IMR-90 (cell line): Measurements from ENCODE around the gene NFIA. TPM values are rescaled to one million over a fixed set of nuclear protein-coding genes. Genes with fewer than 3 reads are reported as not detected.

ENCODE experiments used
- ATAC-seq: fragments of 200-7000 bp; cut with Tn5 transposase; 2 replicates; pipeline ENCODE4 v1.9.1; 2020; ENCODE audit warnings: low read depth, mild to moderate bottlenecking, moderate library complexity
- BruUV-seq: library from RNA; stranded (reverse); fragments of 400-500 nt; replicated peaks from 2 replicates; lab custom pipeline; 2021; lab: Mats Ljungman, UMichigan
- CTCF ChIA-PET: fragments of 300-600 bp; formaldehyde crosslinking; extraction: SDS; loops from one replicate; lab custom pipeline; 2021; ENCODE audit warnings: antibody characterized with exemption; lab: Yijun Ruan, JAX
- POLR2A ChIA-PET: fragments of 300-600 bp; sonication (Branson Sonifier 250); formaldehyde crosslinking; loops from one replicate; lab custom pipeline; 2022; ENCODE audit warnings: antibody characterized with exemption; ENCODE audit not compliant: unreplicated experiment; lab: Charles Lee
- DNase-seq: peaks from one replicate; pipeline ENCODE4 v3.0.0; 2013
- H2AFZ ChIP-seq: replicated peaks from 2 replicates; pipeline ENCODE3; 2013; ENCODE audit warnings: low read length, mild to moderate bottlenecking; ENCODE audit not compliant: poor library complexity
- H2AK5ac ChIP-seq: 2 replicates; pipeline ENCODE4 v1.6.1; 2013; ENCODE audit warnings: low read depth, low read length, inconsistent platforms
- H2AK9ac ChIP-seq: replicated peaks from 2 replicates; pipeline ENCODE3; 2013; ENCODE audit warnings: mild to moderate bottlenecking, low read depth, low read length, moderate library complexity; ENCODE audit not compliant: poor library complexity
- H2BK120ac ChIP-seq: 2 replicates; pipeline ENCODE4 v1.6.1; 2013; ENCODE audit warnings: low read depth, low read length, inconsistent platforms
- H2BK15ac ChIP-seq: 3 replicates; pipeline ENCODE4 v1.6.1; 2013; ENCODE audit warnings: low read depth, low read length, inconsistent platforms
- H2BK20ac ChIP-seq: 2 replicates; pipeline ENCODE4 v1.6.1; 2013; ENCODE audit warnings: low read depth, mild to moderate bottlenecking, inconsistent platforms, low read length, moderate library complexity
- H2BK5ac ChIP-seq: 2 replicates; pipeline ENCODE4 v1.6.1; 2013; ENCODE audit warnings: mild to moderate bottlenecking, low read depth, low read length, inconsistent platforms; ENCODE audit not compliant: poor library complexity, severe bottlenecking
- H3K14ac ChIP-seq: replicated peaks from 2 replicates; pipeline ENCODE4 v1.6.1; 2013; ENCODE audit warnings: low read depth, low read length, inconsistent platforms
- H3K18ac ChIP-seq: 2 replicates; pipeline ENCODE4 v1.6.1; 2013; ENCODE audit warnings: low read depth, low read length, control low read depth
- H3K23ac ChIP-seq: 2 replicates; pipeline ENCODE4 v1.6.1; 2013; ENCODE audit warnings: low read depth, low read length, inconsistent platforms
- H3K27ac ChIP-seq: 2 replicates; pipeline ENCODE4 v1.5.1; 2013; ENCODE audit warnings: mild to moderate bottlenecking, control low read depth, low read length; ENCODE audit not compliant: insufficient read depth
- H3K27me3 ChIP-seq: 2 replicates; pipeline ENCODE4 v1.6.1; 2013; ENCODE audit warnings: low read length; ENCODE audit not compliant: control insufficient read depth, insufficient read depth
- H3K36me3 ChIP-seq: 2 replicates; pipeline ENCODE4 v1.6.1; 2013; ENCODE audit warnings: low read length, mixed read lengths; ENCODE audit not compliant: control insufficient read depth, insufficient read depth
- H3K4ac ChIP-seq: 2 replicates; pipeline ENCODE4 v1.6.1; 2013; ENCODE audit warnings: low read depth, low read length, inconsistent platforms
- H3K4me1 ChIP-seq: 2 replicates; pipeline ENCODE4 v1.6.1; 2013; ENCODE audit warnings: low read length, mixed read lengths; ENCODE audit not compliant: control insufficient read depth, insufficient read depth
- H3K4me2 ChIP-seq: 2 replicates; pipeline ENCODE4 v1.6.1; 2013; ENCODE audit warnings: low read depth, mild to moderate bottlenecking, control low read depth, low read length, moderate library complexity
- H3K4me3 ChIP-seq: 2 replicates; pipeline ENCODE4 v1.5.1; 2013; ENCODE audit warnings: low read depth, mild to moderate bottlenecking, control low read depth, low read length, moderate library complexity; ENCODE audit not compliant: insufficient read depth
- H3K56ac ChIP-seq: 2 replicates; pipeline ENCODE4 v1.6.1; 2013; ENCODE audit warnings: low read length, inconsistent platforms; ENCODE audit not compliant: insufficient read depth; ENCODE audit errors: extremely low read depth
- H3K79me1 ChIP-seq, 2 experiments: 2 replicates each; pipeline ENCODE4 v1.6.1; 2013; ENCODE audit warnings: low read length in 2 of 2, inconsistent platforms in 1 of 2, low read depth in 1 of 2
- H3K9ac ChIP-seq: 2 replicates; pipeline ENCODE4 v1.6.1; 2013; ENCODE audit warnings: low read depth, low read length, control low read depth
- H3K9me1 ChIP-seq: 2 replicates; pipeline ENCODE4 v1.6.1; 2013; ENCODE audit warnings: low read length, inconsistent platforms; ENCODE audit not compliant: insufficient read depth
- H3K9me3 ChIP-seq: 2 replicates; pipeline ENCODE4 v1.6.1; 2013; ENCODE audit warnings: low read length; ENCODE audit not compliant: control insufficient read depth, insufficient read depth
- H4K20me1 ChIP-seq: 2 replicates; pipeline ENCODE4 v1.6.1; 2013; ENCODE audit warnings: low read length, inconsistent platforms; ENCODE audit not compliant: insufficient read depth
- H4K5ac ChIP-seq: 2 replicates; pipeline ENCODE4 v1.6.1; 2013; ENCODE audit warnings: mild to moderate bottlenecking, low read depth, low read length, control low read depth
- H4K8ac ChIP-seq, 2 experiments: 2 replicates each; pipeline ENCODE4 v1.6.1; 2013; ENCODE audit warnings: low read depth in 2 of 2, low read length in 2 of 2, control low read depth in 1 of 2, inconsistent platforms in 1 of 2
- H4K91ac ChIP-seq: 2 replicates; pipeline ENCODE4 v1.6.1; 2013; ENCODE audit warnings: low read depth, low read length, inconsistent platforms; ENCODE audit not compliant: insufficient read depth
- CHD1 ChIP-seq: IDR thresholded peaks from 2 replicates; pipeline ENCODE4 v1.6.1; 2012; ENCODE audit warnings: low read depth, low read length, improper control_type of control experiment
- ELK1 ChIP-seq: fragments of 150-350 bp; IDR thresholded peaks from 2 replicates; pipeline ENCODE4 v1.6.1; 2016; ENCODE audit warnings: low read depth, mild to moderate bottlenecking, low read length, moderate library complexity, borderline replicate concordance
- MAFK ChIP-seq: IDR thresholded peaks from 2 replicates; pipeline ENCODE4 v1.6.1; 2012; ENCODE audit warnings: low read depth, low read length, improper control_type of control experiment
- MXI1 ChIP-seq: IDR thresholded peaks from 2 replicates; pipeline ENCODE4 v1.6.1; 2012; ENCODE audit warnings: low read depth, mild to moderate bottlenecking, low read length, moderate library complexity, borderline replicate concordance
- POLR2A ChIP-seq: IDR thresholded peaks from 2 replicates; pipeline ENCODE4 v1.6.1; 2012; ENCODE audit warnings: mild to moderate bottlenecking, low read depth, low read length
- RCOR1 ChIP-seq: IDR thresholded peaks from 2 replicates; pipeline ENCODE4 v1.6.1; 2012; ENCODE audit warnings: mild to moderate bottlenecking, low read length, improper control_type of control experiment; ENCODE audit not compliant: insufficient replicate concordance
- SMC3 ChIP-seq: fragments of 150-350 bp; IDR thresholded peaks from 2 replicates; pipeline ENCODE4 v1.6.1; 2016; ENCODE audit warnings: low read depth, mild to moderate bottlenecking, antibody characterized with exemption, low read length, moderate library complexity
- WGBS, 2 experiments: methylation state at CpG; one replicate each; pipeline versions ENCODE4 v1.1.5 to v1.1.7; 2013; ENCODE audit warnings: missing lambda C conversion rate in 2 of 2; ENCODE audit not compliant: insufficient read length in 1 of 2; ENCODE audit errors: extremely low coverage in 2 of 2; 5-methylcytosine and 5-hydroxymethylcytosine counted together
- dilution Hi-C: fragments of 300-500 bp; cut with HindIII; formaldehyde crosslinking; loops from one replicate; pipeline ENCODE4 v1.14.3; 2018; ENCODE audit warnings: low sequenced_read_pairs; ENCODE audit not compliant: unreplicated experiment
- in situ Hi-C: fragments of 300-500 bp; cut with MboI; formaldehyde crosslinking; loops from 3 replicates; pipeline ENCODE4 v1.14.3; 2019; ENCODE audit warnings: low sequenced_read_pairs, inconsistent platforms, mixed read lengths
- intact Hi-C: fragments of 100-400 bp; cut with micrococcal nuclease; formaldehyde crosslinking; loops from 2 replicates; pipeline ENCODE4 v1.10.0; 2022
- polyA plus RNA-seq, 3 experiments: library from polyadenylated mRNA; depleted of rRNA; stranded (reverse); fragments of >200 nt; gene quantifications; 2 replicates each; pipeline ENCODE4 v1.2.3, GENCODE V29; 2012; ENCODE audit warnings: low replicate concordance in 1 of 3
- total RNA-seq: library from RNA; depleted of rRNA; stranded (reverse); fragments of >200 nt; gene quantifications from 2 replicates; pipeline ENCODE4 v1.2.3, GENCODE V29; 2012

Gene NFIA
- total and polyA plus RNA-seq, 2 of the 4 experiments (the other 2 are of a cell fraction) = 1.6 to 2.2 TPM

- BruUV-seq = no TSS peak
- no peak overlapping the region for H3K4ac ChIP-seq
- H3K27me3 ChIP-seq = no peaks in the 10 kb centered on the region
- DNase-seq = no peak
- H2BK120ac ChIP-seq = no peak overlapping the region
- no peaks in the 10 kb centered on the region for H3K9me3 ChIP-seq
- H2BK20ac ChIP-seq = no peak overlapping the region
- H3K36me3 ChIP-seq = no peaks in the 10 kb centered on the region
- no peak overlapping the region for H4K91ac ChIP-seq
- peaks cover 2% of the 10 kb centered on the region; the same call in 1 of the 2 replicates for H3K4me1 ChIP-seq
- no peak overlapping the region for H2BK5ac ChIP-seq
- intact Hi-C loops = loop anchor here (5.0 kb wide), 1 partner anchor 198 kb away; no protein-coding TSS in a partner anchor
- no peak overlapping the region for H3K4me2 ChIP-seq
- H3K56ac ChIP-seq = no peak overlapping the region
- H2AFZ ChIP-seq = no peak overlapping the region
- in situ Hi-C loops = no loop called here
- no peak overlapping the region for H3K14ac ChIP-seq
- ChIA-PET CTCF (no interaction called here), POLR2A (no interaction called here)
- H3K4me3 ChIP-seq = no peak overlapping the region
- H3K79me1 ChIP-seq = no peaks in the 10 kb centered on the region
- no peak overlapping the region for H3K23ac ChIP-seq
- TF ChIP-seq RCOR1 (no peak), MXI1 (no peak), POLR2A (no peak), CHD1 (no peak), SMC3 (no peak), ELK1 (no peak), MAFK (no peak)
- no CpG with 5 or more reads among the region's 7 CpGs for WGBS, 2 experiments
- H2BK15ac ChIP-seq = no peak overlapping the region
- H4K5ac ChIP-seq = no peak overlapping the region
- H4K20me1 ChIP-seq = no peaks in the 10 kb centered on the region
- no peak for ATAC-seq
- dilution Hi-C loops = no loop called here
- no peak overlapping the region for H2AK9ac ChIP-seq
- no peak overlapping the region for H2AK5ac ChIP-seq
- H3K27ac ChIP-seq = no peak overlapping the region
- no peak overlapping the region for H4K8ac ChIP-seq
- H3K9me1 ChIP-seq = no peaks in the 10 kb centered on the region
- no peak overlapping the region for H3K18ac ChIP-seq
- no peak overlapping the region for H3K9ac ChIP-seq
Measured at GRCh38 chr1:61274939-61275338, 192.6 kb downstream of the NFIA start.
